T-cell (primary cell): Measurements from ENCODE around the gene SHBG. TPM values are rescaled to one million over a fixed set of nuclear protein-coding genes. Genes with fewer than 3 reads are reported as not detected.
A peak's percentile ranks its signal among the peaks of the same experiment; 100 is the strongest.

Experiments used
- ATAC-seq, 4 experiments: fragments of 200-7000 bp in 3 of 4; fragments of 150-1000 bp in 1 of 4; cut with Tn5 transposase; replicated peaks in 1 of 4; 1 replicate in 3 of 4; 2 replicates in 1 of 4; pipeline ENCODE4 v1.10.0; 2021; ENCODE audit warnings: moderate library complexity in 3 of 4, mild to moderate bottlenecking in 2 of 4, moderate number of reproducible peaks in 1 of 4
- CTCF ChIA-PET, 2 donors: fragments of 300-600 bp; sonication (Branson Sonifier 250); formaldehyde crosslinking; loops; one replicate each; lab custom pipeline; 2022; ENCODE audit warnings: antibody characterized with exemption in 2 of 2; lab: Charles Lee
- POLR2A ChIA-PET, 2 donors: fragments of 300-600 bp; sonication (Branson Sonifier 250); formaldehyde crosslinking; loops; one replicate each; lab custom pipeline; 2022; ENCODE audit warnings: antibody characterized with exemption in 2 of 2; lab: Charles Lee
- DNase-seq, 35 experiments: peaks; one replicate each; pipeline versions ENCODE4 v3.0.0 to v3.0.0-alpha.2; 2013 to 2023
- H3K27ac ChIP-seq: one replicate; pipeline ENCODE4 v1.5.1; 2013; ENCODE audit warnings: low read length
- H3K27me3 ChIP-seq, 2 experiments: replicated peaks in 1 of 2; 1 replicate in 1 of 2; 2 replicates in 1 of 2; pipeline versions ENCODE4 v1.6.1 to v1.7.0; 2013; ENCODE audit warnings: low read length in 1 of 2, mixed read lengths in 1 of 2; ENCODE audit not compliant: control insufficient read depth in 2 of 2, insufficient read depth in 2 of 2; ENCODE audit errors: extremely low read depth in 1 of 2
- H3K36me3 ChIP-seq, 2 donors: 1 replicate in 1 of 2; 2 replicates in 1 of 2; pipeline versions ENCODE4 v1.6.1 to v1.7.0; 2013; ENCODE audit warnings: low read length in 1 of 2; ENCODE audit not compliant: control insufficient read depth in 2 of 2, insufficient read depth in 1 of 2; ENCODE audit errors: extremely low read depth in 1 of 2
- H3K4me1 ChIP-seq, 2 experiments: 1 replicate in 1 of 2; 2 replicates in 1 of 2; pipeline versions ENCODE4 v1.6.1 to v1.7.0; 2013; ENCODE audit warnings: low read length in 2 of 2, mixed read lengths in 1 of 2; ENCODE audit not compliant: insufficient read depth in 2 of 2, control insufficient read depth in 1 of 2; ENCODE audit errors: extremely low read depth in 1 of 2
- H3K4me3 ChIP-seq, 2 donors: 1 replicate in 1 of 2; 2 replicates in 1 of 2; pipeline versions ENCODE4 v1.5.1 to v1.7.0; 2013; ENCODE audit warnings: mild to moderate bottlenecking in 2 of 2, low read length in 1 of 2, moderate library complexity in 1 of 2; ENCODE audit not compliant: control insufficient read depth in 1 of 2; ENCODE audit errors: extremely low read depth in 1 of 2
- H3K9me3 ChIP-seq: 2 replicates; pipeline ENCODE4 v1.7.0; 2013
- H3K27ac Mint-ChIP-seq, 2 donors: one replicate each; pipeline ENCODE4 v1.8.0; 2020 to 2021; ENCODE audit warnings: mild to moderate bottlenecking in 2 of 2, mixed read lengths in 2 of 2
- H3K27me3 Mint-ChIP-seq, 2 donors: one replicate each; pipeline ENCODE4 v1.8.0; 2021 to 2022; ENCODE audit warnings: mixed read lengths in 2 of 2
- H3K36me3 Mint-ChIP-seq: one replicate; pipeline ENCODE4 v1.8.0; 2021; ENCODE audit warnings: mixed read lengths
- H3K4me1 Mint-ChIP-seq, 3 donors: one replicate each; pipeline ENCODE4 v1.8.0; 2020 to 2022; ENCODE audit warnings: mixed read lengths in 3 of 3, mild to moderate bottlenecking in 1 of 3
- H3K4me3 Mint-ChIP-seq, 3 donors: one replicate each; pipeline ENCODE4 v1.8.0; 2020 to 2022; ENCODE audit warnings: mild to moderate bottlenecking in 3 of 3, mixed read lengths in 3 of 3, moderate library complexity in 3 of 3
- H3K9me3 Mint-ChIP-seq, 3 donors: one replicate each; pipeline ENCODE4 v1.8.0; 2020 to 2022; ENCODE audit warnings: mixed read lengths in 3 of 3
- WGBS: methylation state at CpG from one replicate; pipeline ENCODE4 v1.1.5; 2013; ENCODE audit warnings: missing lambda C conversion rate; ENCODE audit not compliant: insufficient coverage; 5-methylcytosine and 5-hydroxymethylcytosine counted together
- total RNA-seq, 35 experiments: library from RNA in 6 of 35; stranded (reverse) in 6 of 35; fragments of 120-200 nt in 1 of 35; gene quantifications; one replicate each; pipeline versions ENCODE4 v1.2.1 to v1.2.4 and lab custom pipeline; 2013 to 2026

SHBG gene
- total RNA-seq (not detected), total RNA-seq (lab: John Stamatoyannopoulos, UW) (0 to 0.31 (median 0) reads per million in 29 experiments)
- not detected for total RNA-seq (2013)

- Mint-ChIP-seq H3K27me3 (no peaks in the 10 kb centered on the region), H3K9me3 (no peaks in the 10 kb centered on the region), H3K4me1 (peaks cover 14 to 19% (median 18%) of the 10 kb centered on the region in 3 donors), H3K36me3 (no peaks in the 10 kb centered on the region), H3K4me3 (peak within 1 kb of the TSS in 1 of 3 donors; percentile 31), H3K27ac (no peak within 1 kb of the TSS)
- DNase-seq = no peak
- ChIA-PET POLR2A (interaction anchor here in 1 of 2 donors (0.6 kb wide), 1 partner anchor 630 kb away, joined by 4 read pairs; no protein-coding TSS in a partner anchor), CTCF (interaction anchor here in 1 of 2 donors (1.1 kb wide), 1 partner anchor 57 kb away, joined by 4 read pairs; the partner anchor contains the start of gene TP53)
- no peak for ATAC-seq
- peaks cover 0 to 4% of the 10 kb centered on the region in 2 experiments for H3K27me3 ChIP-seq
- no peak within 1 kb of the TSS for H3K4me3 ChIP-seq
- WGBS = 95% methylated on average over 11 of the region's 13 CpGs
- H3K4me1 ChIP-seq = peaks cover 5 to 20% of the 10 kb centered on the region in 2 experiments
- no peak within 1 kb of the TSS for H3K27ac ChIP-seq
- no peaks in the 10 kb centered on the region for H3K36me3 ChIP-seq
- H3K9me3 ChIP-seq = no peaks in the 10 kb centered on the region
Observed at GRCh38 chr17:7629939-7630571, at the start of gene SHBG. Gene SHBG (plus strand): TSS chr17:7630135. CDS start chr17:7630173, 38 bp downstream.

GRCh38 chr17:7580604-7581575 lies 49.0 kb upstream of the SHBG start:
- H3K4me3 Mint-ChIP-seq = peak overlapping the region in 2 of 3 donors; percentile 0 to 49
- Histone ChIP-seq H3K9me3 (no peaks in the 10 kb centered on the region), H3K27me3 (no peaks in the 10 kb centered on the region), H3K36me3 (peaks cover 8 to 32% of the 10 kb centered on the region in 2 donors), H3K4me3 (no peak overlapping the region), H3K4me1 (peaks cover 27 to 72% of the 10 kb centered on the region in 2 experiments), H3K27ac (no peak overlapping the region)
- POLR2A ChIA-PET = interaction anchor here in 1 of 2 donors (0.5 to 0.7 kb wide), 2 partner anchors 137 to 552 kb away, joined by 3 read pairs; no protein-coding TSS in a partner anchor
- H3K4me1 Mint-ChIP-seq = peaks cover 68 to 84% (median 81%) of the 10 kb centered on the region in 3 donors
- CTCF ChIA-PET = interaction anchor here in 1 of 2 donors (0.9 kb wide), 1 partner anchor 33 kb away, joined by 3 read pairs; the partner anchor contains the start of gene FXR2
- H3K27ac Mint-ChIP-seq = peak overlapping the region; percentile 56 to 72
- H3K27me3 Mint-ChIP-seq = no peaks in the 10 kb centered on the region
- no peaks in the 10 kb centered on the region for H3K9me3 Mint-ChIP-seq
- ATAC-seq (no peak), DNase-seq (no peak)
- H3K36me3 Mint-ChIP-seq = peaks cover 34% of the 10 kb centered on the region
- WGBS = 85% methylated on average over 15 of the region's 23 CpGs

- ATAC-seq (no peak), DNase-seq (no peak)
- Mint-ChIP-seq H3K27ac (peak overlapping the region; percentile 81 to 82), H3K4me1 (peaks cover 59 to 68% (median 64%) of the 10 kb centered on the region in 3 donors), H3K27me3 (no peaks in the 10 kb centered on the region), H3K36me3 (peaks cover 19% of the 10 kb centered on the region), H3K9me3 (no peaks in the 10 kb centered on the region), H3K4me3 (peak overlapping the region; percentile 72 to 99 (median 90))
- H3K27ac ChIP-seq = peak overlapping the region; percentile 91
- peaks cover 27 to 62% of the 10 kb centered on the region in 2 experiments for H3K4me1 ChIP-seq
- ChIA-PET CTCF (interaction anchor here in 1 of 2 donors (1.4 kb wide), 1 partner anchor 105 kb away, joined by 16 read pairs; the partner anchor contains the start of genes TP53 and WRAP53), POLR2A (interaction anchor here (0.6 to 2.1 kb wide), 5 partner anchors 8 to 253 kb away, joined by 3 to 10 read pairs (median 5); partner anchors contain the start of genes NEURL4 (in 1 of the 2) and SENP3 (in 1 of the 2))
- H3K27me3 ChIP-seq = no peaks in the 10 kb centered on the region
- no peaks in the 10 kb centered on the region for H3K9me3 ChIP-seq
- peak overlapping the region; percentile 35 to 79 for H3K4me3 ChIP-seq
- H3K36me3 ChIP-seq = peaks cover 8 to 31% of the 10 kb centered on the region in 2 donors
- WGBS = 94% methylated on average over 23 of the region's 36 CpGs
Observed at GRCh38 chr17:7582396-7583252, 47.3 kb upstream of the SHBG start.

- CTCF ChIA-PET = interaction anchor here in 1 of 2 donors (1.0 to 2.3 kb wide), 3 partner anchors 31 to 104 kb away, joined by 3 to 16 read pairs (median 13); partner anchors contain the start of genes FXR2, TP53 and WRAP53
- Mint-ChIP-seq H3K36me3 (peaks cover 15% of the 10 kb centered on the region), H3K27ac (peak within 1 kb of the TSS; percentile 99 to 100), H3K27me3 (no peaks in the 10 kb centered on the region), H3K4me3 (peak within 1 kb of the TSS; percentile 90 to 99 (median 98)), H3K9me3 (no peaks in the 10 kb centered on the region), H3K4me1 (peaks cover 53 to 60% (median 55%) of the 10 kb centered on the region in 3 donors)
- Histone ChIP-seq H3K27me3 (no peaks in the 10 kb centered on the region), H3K9me3 (no peaks in the 10 kb centered on the region), H3K4me3 (peak within 1 kb of the TSS; percentile 79 to 85), H3K27ac (peak within 1 kb of the TSS; percentile 91), H3K4me1 (peaks cover 27 to 61% of the 10 kb centered on the region in 2 experiments), H3K36me3 (peaks cover 7 to 26% of the 10 kb centered on the region in 2 donors)
- peak; percentile 91 to 97 (median 94) for DNase-seq
- peak; percentile 79 to 87 (median 85) for ATAC-seq
- 16% methylated on average over 55 of the region's 69 CpGs for WGBS
- POLR2A ChIA-PET = interaction anchor here (0.6 to 2.1 kb wide), 12 partner anchors 9 to 539 kb away, joined by 3 to 10 read pairs (median 4); partner anchors contain the start of genes TP53 (in 2 of the 2), NEURL4 (in 1 of the 2) and SENP3 (in 1 of the 2)
Observed at GRCh38 chr17:7583253-7584109, 46.5 kb upstream of the SHBG start, which contains the start of gene MPDU1. Gene MPDU1 (plus strand): TSS chr17:7583852. CDS start chr17:7583863, 11 bp downstream.
